Heart left ventricle (tissue), 13 donors: ENCODE data around the gene SGPP2.

ENCODE experiments used
- CTCF ChIP-seq, 12 donors: fragments of 200-600 bp; sonication (generic) in 4 of 12; IDR thresholded peaks; one replicate each; pipeline versions ENCODE4 v1.5.0 to v1.8.0; 2018 to 2022; ENCODE audit warnings: antibody characterized with exemption in 12 of 12, mild to moderate bottlenecking in 5 of 12
- POLR2A ChIP-seq, 2 donors: fragments of 450-650 bp; IDR thresholded peaks; one replicate each; pipeline ENCODE4 v1.6.1; 2017; ENCODE audit warnings: antibody characterized with exemption in 2 of 2, mild to moderate bottlenecking in 2 of 2, moderate library complexity in 2 of 2
- donor health status: ischemic (EF 13 %, LVEDD 7.1; RV severe dilation, severe dysfunction).
- donor health status: DM: no; HTN: yes; CAD: no.
- donor health status: DM: no; HTN: no; CAD: no.
- donor health status: ischemic (EF 25% LVEDD 6.9; RV normal size, moderate dysfunction).
- donor health status: ischemic (EF 25% LVEDD 5.7; RV mildly dilated, moderate dysfunction).
- donor health status: ischemic (EF 35%, LVEDD 5.7; RV mildly dilated, moderate dysfunction).
- donor health status: nonischemic (EF 11% LVEDD 7.7; RV severe dilation, severe dysfunction).
- donor health status: DM: yes; HTN: yes; CAD: no.
- donor health status: PGD.
- donor health status: ischemic (EF 29% LVEDD 5.4; RV normal size, mild dysfunction).
- donor health status: nonischemic (EF 23%, LVEDD 6.1; RV moderate dilation, normal function).

- TF ChIP-seq CTCF (IDR thresholded peaks at IDR 0.05), result no peak
- TF ChIP-seq POLR2A (IDR thresholded peaks at IDR 0.05), result no peak
These were observed 138.9 kb downstream of the SGPP2 start for GRCh38 chr2:222563106-222563718.
